Measurements from ENCODE around the gene HAUS1.
"Not testable (repeated sequence)": the region's sequence is repeated elsewhere in the genome, so short reads cannot be mapped to it uniquely, and the experiment has no call there.

The HAUS1 gene

GRCh38 chr18:46156843-46157242, 52.7 kb downstream of the HAUS1 start:
- no peak for DNase-seq (ENCODE audit: low spot score)

- peak; percentile 79 for DNase-seq (ENCODE audit: low spot score)
Measured at GRCh38 chr18:46158499-46158898, 54.3 kb downstream of the HAUS1 start.

GRCh38 chr18:46160050-46160798, 56.0 kb downstream of the HAUS1 start:
- DNase-seq (ENCODE audit: low spot score) = no peak

GRCh38 chr18:46160840-46161239, 56.7 kb downstream of the HAUS1 start:
- not testable (repeated sequence) for DNase-seq (ENCODE audit: low spot score)

GRCh38 chr18:46161703-46162396, 57.7 kb downstream of the HAUS1 start:
- no peak for DNase-seq (ENCODE audit: low spot score)

- no peak for DNase-seq (ENCODE audit: low spot score)
Measured at GRCh38 chr18:46163091-46163490, 58.9 kb downstream of the HAUS1 start.

GRCh38 chr18:46163941-46164499, 59.8 kb downstream of the HAUS1 start:
- DNase-seq (ENCODE audit: low spot score) = no peak

- DNase-seq (ENCODE audit: low spot score) = not testable (repeated sequence)
Measured at GRCh38 chr18:46164502-46164901, 60.3 kb downstream of the HAUS1 start.

- no peak for DNase-seq (ENCODE audit: low spot score)
Measured at GRCh38 chr18:46164920-46165319, 60.7 kb downstream of the HAUS1 start.

- no peak for DNase-seq (ENCODE audit: low spot score)
Measured at GRCh38 chr18:46166261-46166970, 62.2 kb downstream of the HAUS1 start.

GRCh38 chr18:46167971-46168370, 63.8 kb downstream of the HAUS1 start:
- no peak for DNase-seq (ENCODE audit: low spot score)

- no peak for DNase-seq (ENCODE audit: low spot score)
Measured at GRCh38 chr18:46169464-46169941, 65.3 kb downstream of the HAUS1 start.

GRCh38 chr18:46171331-46171730, 67.1 kb downstream of the HAUS1 start:
- no peak for DNase-seq (ENCODE audit: low spot score)

GRCh38 chr18:46173393-46174341, 69.5 kb downstream of the HAUS1 start:
- DNase-seq (ENCODE audit: low spot score) = peak; percentile 92

- DNase-seq (ENCODE audit: low spot score) = no peak
Measured at GRCh38 chr18:46174342-46175041, 70.3 kb downstream of the HAUS1 start.

- no peak for DNase-seq (ENCODE audit: low spot score)
Measured at GRCh38 chr18:46176001-46176400, 71.8 kb downstream of the HAUS1 start.
